Loucy (cell line): ENCODE data around the gene GNG11.

ENCODE experiments used
- EZH2phosphoT487 ChIP-seq: fragments of 200-600 bp; IDR thresholded peaks from 2 replicates; pipeline ENCODE4 v1.6.1; 2018; ENCODE audit warnings: antibody characterized with exemption, mild to moderate bottlenecking, moderate library complexity, borderline replicate concordance
- TF ChIP-seq, protein P1 (sequence below): fragments of 200-600 bp; sonication (generic); conservative IDR thresholded peaks from 2 replicates; pipeline ENCODE4 v1.5.1; 2014; ENCODE audit warnings: mild to moderate bottlenecking, antibody characterized with exemption, low read length

DNA sequence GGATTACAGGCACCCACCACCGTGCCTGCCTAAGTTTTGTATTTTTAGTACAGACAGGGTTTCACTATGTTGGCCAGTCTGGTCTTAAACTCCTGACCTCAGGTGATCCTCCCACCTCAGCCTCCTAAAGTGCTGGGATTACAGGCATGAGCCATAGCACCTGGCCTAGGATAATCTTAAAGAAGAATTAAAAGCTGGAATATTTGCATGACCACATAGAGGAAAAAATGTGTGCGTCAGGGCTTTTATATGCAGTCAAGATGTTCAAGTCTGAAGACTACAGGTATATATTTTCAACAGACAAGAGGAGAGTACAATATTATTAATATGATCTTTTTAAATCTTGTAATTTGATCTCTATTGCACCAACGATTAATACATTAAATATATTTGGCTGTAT is 39.5 kb downstream of the GNG11 start:
- TF ChIP-seq, protein P1, sequence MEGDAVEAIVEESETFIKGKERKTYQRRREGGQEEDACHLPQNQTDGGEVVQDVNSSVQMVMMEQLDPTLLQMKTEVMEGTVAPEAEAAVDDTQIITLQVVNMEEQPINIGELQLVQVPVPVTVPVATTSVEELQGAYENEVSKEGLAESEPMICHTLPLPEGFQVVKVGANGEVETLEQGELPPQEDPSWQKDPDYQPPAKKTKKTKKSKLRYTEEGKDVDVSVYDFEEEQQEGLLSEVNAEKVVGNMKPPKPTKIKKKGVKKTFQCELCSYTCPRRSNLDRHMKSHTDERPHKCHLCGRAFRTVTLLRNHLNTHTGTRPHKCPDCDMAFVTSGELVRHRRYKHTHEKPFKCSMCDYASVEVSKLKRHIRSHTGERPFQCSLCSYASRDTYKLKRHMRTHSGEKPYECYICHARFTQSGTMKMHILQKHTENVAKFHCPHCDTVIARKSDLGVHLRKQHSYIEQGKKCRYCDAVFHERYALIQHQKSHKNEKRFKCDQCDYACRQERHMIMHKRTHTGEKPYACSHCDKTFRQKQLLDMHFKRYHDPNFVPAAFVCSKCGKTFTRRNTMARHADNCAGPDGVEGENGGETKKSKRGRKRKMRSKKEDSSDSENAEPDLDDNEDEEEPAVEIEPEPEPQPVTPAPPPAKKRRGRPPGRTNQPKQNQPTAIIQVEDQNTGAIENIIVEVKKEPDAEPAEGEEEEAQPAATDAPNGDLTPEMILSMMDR = no peak
- no peak for TF ChIP-seq EZH2phosphoT487
